Measurements from ENCODE around the gene LHPP. TPM values are rescaled to one million over a fixed set of nuclear protein-coding genes. Genes with fewer than 3 reads are reported as not detected.

LHPP gene
- polyA plus RNA-seq, 2 of the 4 experiments (the other 2 are of a cell fraction), result 14.4 to 18.6 TPM

DNA sequence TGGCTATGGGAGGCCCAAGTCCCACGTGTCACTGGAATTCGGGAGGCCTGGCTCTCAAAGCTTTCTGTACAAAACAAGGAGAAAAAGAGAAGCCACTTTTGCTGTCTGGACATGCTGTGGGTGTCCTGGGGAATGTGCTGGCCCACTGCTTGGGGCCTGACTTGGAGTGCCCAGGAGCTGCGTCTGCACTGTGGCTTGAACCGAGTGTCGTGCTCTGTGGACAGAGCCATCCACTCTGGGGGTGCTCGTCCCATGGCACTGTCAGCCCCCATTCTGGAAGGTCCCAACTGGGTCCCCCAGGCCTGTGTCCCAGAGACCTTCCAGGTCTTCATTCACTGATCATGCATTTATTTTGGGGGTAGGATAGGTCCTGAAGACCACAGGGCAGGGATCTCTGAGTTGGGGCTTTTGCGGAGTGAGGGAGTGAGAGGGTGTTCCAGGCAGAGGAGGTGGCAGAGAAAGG, 138.0 kb downstream of the LHPP start:
- ChIA-PET POLR2A (no interaction called here), CTCF (no interaction called here)
- 68% methylated on average over 6 of the region's 7 CpGs for WGBS (ENCODE audit: missing lambda C conversion rate)
- DNase-seq (ENCODE audit: low read depth in 1 of 2, low spot score in 1 of 2) (no peak), ATAC-seq (no peak), FAIRE-seq (no peak)
- H3K9me3 ChIP-seq, result no peaks in the 10 kb centered on the region
- H3K4me3 ChIP-seq, result no peak overlapping the region
- peaks cover 6% of the 10 kb centered on the region; the same call in 1 of the 3 replicates for H3K4me1 ChIP-seq
- H3K27ac ChIP-seq, result no peak overlapping the region
- H3K4me2 ChIP-seq, result no peak overlapping the region
- no peak for TF ChIP-seq POLR2AphosphoS2 (conservative IDR thresholded peaks at IDR 0.05; ENCODE audit: low read length)
- no peak for TF ChIP-seq RAD21 (conservative IDR thresholded peaks at IDR 0.05 in 1 of 2, IDR thresholded peaks at IDR 0.05 in 1 of 2)
- no peak for TF ChIP-seq ZSCAN20 (CRISPR knock-in tag; IDR thresholded peaks at IDR 0.05)
- TF ChIP-seq JUNB (IDR thresholded peaks at IDR 0.05), result no peak
- no peak for TF ChIP-seq TFCP2L1 (CRISPR knock-in tag; IDR thresholded peaks at IDR 0.05)
- no peak for TF ChIP-seq KDM1A (IDR thresholded peaks at IDR 0.05; ENCODE audit: low read depth)
- no peak for TF ChIP-seq PHF8 (IDR thresholded peaks at IDR 0.05; ENCODE audit: borderline replicate concordance, low read depth)
- TF ChIP-seq ZNF302 (CRISPR knock-in tag; IDR thresholded peaks at IDR 0.05), result no peak
- no peak for TF ChIP-seq FOSL2 (IDR thresholded peaks at IDR 0.05)
- TF ChIP-seq FOSL2 (CRISPR knock-in tag; IDR thresholded peaks at IDR 0.05), result no peak
- no peak for TF ChIP-seq SREBF2 (IDR thresholded peaks at IDR 0.05)
- no peak for TF ChIP-seq JUN (IDR thresholded peaks at IDR 0.05)
- no peak for TF ChIP-seq ZFP36 (IDR thresholded peaks at IDR 0.05; ENCODE audit: borderline replicate concordance, partially characterized antibody)
- TF ChIP-seq, protein P1, sequence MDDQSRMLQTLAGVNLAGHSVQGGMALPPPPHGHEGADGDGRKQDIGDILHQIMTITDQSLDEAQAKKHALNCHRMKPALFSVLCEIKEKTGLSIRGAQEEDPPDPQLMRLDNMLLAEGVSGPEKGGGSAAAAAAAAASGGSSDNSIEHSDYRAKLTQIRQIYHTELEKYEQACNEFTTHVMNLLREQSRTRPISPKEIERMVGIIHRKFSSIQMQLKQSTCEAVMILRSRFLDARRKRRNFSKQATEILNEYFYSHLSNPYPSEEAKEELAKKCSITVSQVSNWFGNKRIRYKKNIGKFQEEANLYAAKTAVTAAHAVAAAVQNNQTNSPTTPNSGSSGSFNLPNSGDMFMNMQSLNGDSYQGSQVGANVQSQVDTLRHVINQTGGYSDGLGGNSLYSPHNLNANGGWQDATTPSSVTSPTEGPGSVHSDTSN (IDR thresholded peaks at IDR 0.05), result no peak

DNA sequence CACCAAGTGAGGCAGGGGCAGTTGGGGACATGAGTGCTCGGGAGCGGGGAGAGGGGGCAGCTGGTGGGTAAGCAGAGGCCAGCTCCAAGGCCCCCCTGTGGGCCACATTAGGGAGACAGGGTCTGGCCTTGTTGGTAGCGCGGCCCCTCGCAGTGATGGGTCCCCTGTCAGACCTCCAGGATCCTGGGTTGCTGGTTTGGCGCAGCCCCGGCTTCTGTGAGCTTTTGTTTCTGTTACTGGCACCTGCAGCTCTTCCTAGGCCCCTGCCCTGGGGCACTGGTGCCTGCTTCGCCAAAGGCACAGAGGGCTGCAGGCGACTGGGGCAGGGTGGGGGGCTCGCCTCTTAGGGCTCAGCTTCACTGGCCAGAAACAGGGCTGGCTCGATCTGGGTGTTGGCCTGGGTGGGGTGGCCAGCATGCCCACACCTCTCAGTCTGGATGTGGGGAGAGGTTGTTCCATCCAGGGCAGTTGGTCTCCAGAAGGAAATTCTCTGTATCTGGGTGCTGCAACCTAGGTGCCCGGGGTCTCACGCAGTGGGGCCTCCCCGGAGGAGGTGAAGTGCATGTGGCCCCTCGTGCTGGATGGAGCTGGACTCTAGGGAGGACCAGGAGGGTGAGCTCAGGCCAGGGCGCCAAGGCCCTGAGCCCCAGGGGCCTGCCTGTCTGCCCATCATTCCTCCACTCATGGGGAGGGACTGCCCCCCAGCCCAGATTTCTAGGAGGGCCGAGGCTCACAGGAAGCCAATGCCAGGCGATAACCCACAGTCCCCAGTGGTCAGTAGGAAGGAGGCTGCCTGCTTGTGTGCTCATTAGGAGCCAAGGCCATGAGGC, 138.6 kb downstream of the LHPP start:
- Histone ChIP-seq H3K9me3 (no peaks in the 10 kb centered on the region), H3K4me3 (no peak overlapping the region), H3K4me1 (peaks cover 6% of the 10 kb centered on the region; the same call in 1 of the 3 replicates), H3K27ac (no peak overlapping the region), H3K4me2 (no peak overlapping the region)
- ChIA-PET POLR2A (no interaction called here), CTCF (no interaction called here)
- 66% methylated on average over 16 of the region's 18 CpGs for WGBS (ENCODE audit: missing lambda C conversion rate)
- FAIRE-seq (no peak), ATAC-seq (no peak), DNase-seq (ENCODE audit: low read depth in 1 of 2, low spot score in 1 of 2) (no peak)
- TF ChIP-seq TP53 (CRISPR knock-in tag; IDR thresholded peaks at IDR 0.05), result no peak

DNA sequence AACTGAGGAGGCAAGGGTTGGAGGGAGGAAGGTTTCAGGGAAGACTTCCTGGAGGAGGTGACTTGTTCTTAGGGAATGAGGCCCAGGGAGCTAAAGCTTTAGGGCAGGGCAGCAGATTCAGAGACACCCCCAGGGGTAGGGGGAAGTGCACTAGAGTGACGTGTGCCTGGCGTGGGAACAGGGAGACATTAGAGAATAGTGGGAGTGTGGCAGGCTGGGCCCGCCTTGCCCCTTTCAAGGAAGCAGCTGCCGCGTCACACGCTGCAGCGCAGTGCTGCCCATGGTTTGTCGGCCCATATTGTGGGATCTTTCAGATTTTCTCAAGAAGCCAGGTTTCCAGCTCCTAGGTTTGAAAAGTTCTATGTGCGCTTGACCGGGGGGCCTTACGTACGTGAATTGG, 139.4 kb downstream of the LHPP start:
- no peak for DNase-seq (ENCODE audit: low read depth in 1 of 2, low spot score in 1 of 2)
- no peak for ATAC-seq
- POLR2A ChIA-PET, result no interaction called here
- Histone ChIP-seq H3K27ac (no peak overlapping the region), H3K4me2 (no peak overlapping the region), H3K4me3 (no peak overlapping the region), H3K4me1 (peaks cover 6% of the 10 kb centered on the region; the same call in 1 of the 3 replicates), H3K9me3 (no peaks in the 10 kb centered on the region)
- no peak for FAIRE-seq
- WGBS (ENCODE audit: missing lambda C conversion rate), result 91% methylated on average over 12 of the region's 12 CpGs
- CTCF ChIA-PET, result no interaction called here
- peak; percentile 40 for TF ChIP-seq ZFP36 (IDR thresholded peaks at IDR 0.05; ENCODE audit: borderline replicate concordance, partially characterized antibody)
- TF ChIP-seq EP300 (IDR thresholded peaks at IDR 0.05), result no peak
- TF ChIP-seq CBX8 (IDR thresholded peaks at IDR 0.05), result no peak

DNA sequence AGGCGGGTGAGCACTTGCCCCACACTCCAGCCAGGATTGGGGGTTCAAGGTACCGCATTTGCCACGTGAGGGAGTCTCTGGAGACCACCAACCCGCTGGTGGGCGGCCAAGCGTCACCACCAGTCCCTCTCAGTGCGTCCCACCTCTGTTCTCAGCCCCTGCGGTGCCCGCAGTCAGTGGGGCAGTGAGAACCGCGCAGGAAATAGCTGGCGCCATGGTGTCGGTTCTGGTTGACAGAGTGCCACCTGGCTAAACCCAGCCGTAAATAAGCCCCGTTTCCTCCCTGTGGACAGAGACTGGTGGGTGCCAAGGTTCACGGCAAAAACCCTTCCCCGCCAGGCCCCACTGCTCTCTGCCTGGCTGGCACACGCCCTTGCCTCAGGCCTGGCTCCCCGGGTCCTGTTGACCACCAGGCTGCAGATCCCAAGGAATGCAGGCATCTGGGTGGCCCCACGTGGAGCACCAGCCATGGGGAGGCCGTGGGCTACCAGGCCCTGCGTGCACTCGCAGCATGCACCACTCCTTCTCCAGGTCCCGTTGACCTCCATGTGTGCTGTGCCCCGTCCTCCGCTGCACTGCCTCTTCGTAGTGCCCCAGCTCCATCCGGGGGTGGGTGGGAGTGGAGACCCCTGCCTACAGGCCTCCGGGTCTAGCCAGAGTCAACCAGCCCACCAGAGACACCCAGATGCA, 140.0 kb downstream of the LHPP start:
- ATAC-seq (no peak), DNase-seq (ENCODE audit: low read depth in 1 of 2, low spot score in 1 of 2) (no peak), FAIRE-seq (no peak)
- ChIA-PET POLR2A (interaction anchor here (0.6 kb wide), 1 partner anchor 26 kb away, joined by 5 read pairs; no protein-coding TSS in a partner anchor), CTCF (interaction anchor here (1.1 kb wide), 1 partner anchor 7 kb away, joined by 3 read pairs; no protein-coding TSS in a partner anchor)
- WGBS (ENCODE audit: missing lambda C conversion rate), result 80% methylated on average over 20 of the region's 29 CpGs
- H3K9me3 ChIP-seq, result no peaks in the 10 kb centered on the region
- H3K4me3 ChIP-seq, result no peak overlapping the region
- TF ChIP-seq, protein P2, sequence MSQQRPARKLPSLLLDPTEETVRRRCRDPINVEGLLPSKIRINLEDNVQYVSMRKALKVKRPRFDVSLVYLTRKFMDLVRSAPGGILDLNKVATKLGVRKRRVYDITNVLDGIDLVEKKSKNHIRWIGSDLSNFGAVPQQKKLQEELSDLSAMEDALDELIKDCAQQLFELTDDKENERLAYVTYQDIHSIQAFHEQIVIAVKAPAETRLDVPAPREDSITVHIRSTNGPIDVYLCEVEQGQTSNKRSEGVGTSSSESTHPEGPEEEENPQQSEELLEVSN (IDR thresholded peaks at IDR 0.05; ENCODE audit: borderline replicate concordance, low read depth), result no peak
- TF ChIP-seq RNF2 (IDR thresholded peaks at IDR 0.05; ENCODE audit: borderline replicate concordance, low read depth) (no peak), POLR2AphosphoS2 (conservative IDR thresholded peaks at IDR 0.05; ENCODE audit: low read length) (no peak)
- TF ChIP-seq, protein P3, sequence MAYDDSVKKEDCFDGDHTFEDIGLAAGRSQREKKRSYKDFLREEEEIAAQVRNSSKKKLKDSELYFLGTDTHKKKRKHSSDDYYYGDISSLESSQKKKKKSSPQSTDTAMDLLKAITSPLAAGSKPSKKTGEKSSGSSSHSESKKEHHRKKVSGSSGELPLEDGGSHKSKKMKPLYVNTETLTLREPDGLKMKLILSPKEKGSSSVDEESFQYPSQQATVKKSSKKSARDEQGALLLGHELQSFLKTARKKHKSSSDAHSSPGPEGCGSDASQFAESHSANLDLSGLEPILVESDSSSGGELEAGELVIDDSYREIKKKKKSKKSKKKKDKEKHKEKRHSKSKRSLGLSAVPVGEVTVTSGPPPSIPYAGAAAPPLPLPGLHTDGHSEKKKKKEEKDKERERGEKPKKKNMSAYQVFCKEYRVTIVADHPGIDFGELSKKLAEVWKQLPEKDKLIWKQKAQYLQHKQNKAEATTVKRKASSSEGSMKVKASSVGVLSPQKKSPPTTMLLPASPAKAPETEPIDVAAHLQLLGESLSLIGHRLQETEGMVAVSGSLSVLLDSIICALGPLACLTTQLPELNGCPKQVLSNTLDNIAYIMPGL (CRISPR knock-in tag; IDR thresholded peaks at IDR 0.05; ENCODE audit: borderline replicate concordance), result no peak
- TF ChIP-seq, protein P4, sequence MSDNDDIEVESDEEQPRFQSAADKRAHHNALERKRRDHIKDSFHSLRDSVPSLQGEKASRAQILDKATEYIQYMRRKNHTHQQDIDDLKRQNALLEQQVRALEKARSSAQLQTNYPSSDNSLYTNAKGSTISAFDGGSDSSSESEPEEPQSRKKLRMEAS (IDR thresholded peaks at IDR 0.05), result no peak
- H3K4me1 ChIP-seq, result peaks cover 6% of the 10 kb centered on the region; the same call in 1 of the 3 replicates
- no peak overlapping the region for H3K27ac ChIP-seq
- H3K4me2 ChIP-seq, result no peak overlapping the region
